ENCODE results near the gene LHX5.

LHX5 gene

GRCh38 chr12:113413488-113413939 lies 58.2 kb downstream of the LHX5 start:
- no peak for DNase-seq (ENCODE audit: low read depth in 2 of 2)
